CD4-positive, alpha-beta T cell treated with Interleukin-6 at 100 ng/mL for 8 hours (primary cell): ENCODE measurements around the gene ACER3.

ENCODE experiments used
- DNase-seq: peaks from one replicate; pipeline ENCODE4 v3.0.0-alpha.2; 2020; ENCODE audit warnings: mixed read lengths, low spot score

ACER3 gene

GRCh38 chr11:77074626-77075221 is 214.0 kb downstream of the ACER3 start:
- DNase-seq: no peak

GRCh38 chr11:77075425-77075905 is 214.7 kb downstream of the ACER3 start:
- DNase-seq: no peak
